Left ventricle myocardium inferior (tissue), 1 donor: Measurements from ENCODE around the gene S100A13. TPM values are rescaled to one million over a fixed set of nuclear protein-coding genes. Genes with fewer than 3 reads are reported as not detected.
A peak's percentile ranks its signal among the peaks of the same experiment; 100 is the strongest.

Source experiments
- DNase-seq: peaks from one replicate; pipeline ENCODE4 v3.0.0-alpha.2; 2020
- H3K27ac ChIP-seq: fragments of 200-600 bp; replicated peaks from 2 replicates; pipeline ENCODE4 v1.8.0; 2021
- H3K27me3 ChIP-seq: fragments of 200-600 bp; 2 replicates; pipeline ENCODE4 v1.8.0; 2021; ENCODE audit warnings: low read depth
- H3K36me3 ChIP-seq: fragments of 200-600 bp; 2 replicates; pipeline ENCODE4 v1.8.0; 2021
- H3K4me1 ChIP-seq: fragments of 200-600 bp; 2 replicates; pipeline ENCODE4 v1.8.0; 2021
- H3K4me3 ChIP-seq: fragments of 200-600 bp; 2 replicates; pipeline ENCODE4 v1.8.0; 2021; ENCODE audit warnings: mild to moderate bottlenecking, moderate library complexity
- H3K9me3 ChIP-seq: fragments of 200-600 bp; replicated peaks from 2 replicates; pipeline ENCODE4 v1.8.0; 2021
- CTCF ChIP-seq: fragments of 200-600 bp; IDR thresholded peaks from 2 replicates; pipeline ENCODE4 v1.8.0; 2021; ENCODE audit warnings: antibody characterized with exemption, mild to moderate bottlenecking, borderline replicate concordance
- intact Hi-C: fragments of 100-400 bp; cut with micrococcal nuclease; formaldehyde crosslinking; loops from one replicate; pipeline ENCODE4 v1.11.0; 2022
- total RNA-seq: library from RNA; stranded (reverse); fragmentation: NEBNext Ultra II Directional; extraction: Animal tissue kit (Norgen Biotek cat#: 25700); gene quantifications from one replicate; pipeline ENCODE4 v1.2.1, GENCODE V29; 2021
- donor health status: DM: no; HTN: yes; CAD: no; lungs with severe emphysema.

Gene S100A13
- total RNA-seq, 1 donor from 2014 or later, result 131 TPM

DNA sequence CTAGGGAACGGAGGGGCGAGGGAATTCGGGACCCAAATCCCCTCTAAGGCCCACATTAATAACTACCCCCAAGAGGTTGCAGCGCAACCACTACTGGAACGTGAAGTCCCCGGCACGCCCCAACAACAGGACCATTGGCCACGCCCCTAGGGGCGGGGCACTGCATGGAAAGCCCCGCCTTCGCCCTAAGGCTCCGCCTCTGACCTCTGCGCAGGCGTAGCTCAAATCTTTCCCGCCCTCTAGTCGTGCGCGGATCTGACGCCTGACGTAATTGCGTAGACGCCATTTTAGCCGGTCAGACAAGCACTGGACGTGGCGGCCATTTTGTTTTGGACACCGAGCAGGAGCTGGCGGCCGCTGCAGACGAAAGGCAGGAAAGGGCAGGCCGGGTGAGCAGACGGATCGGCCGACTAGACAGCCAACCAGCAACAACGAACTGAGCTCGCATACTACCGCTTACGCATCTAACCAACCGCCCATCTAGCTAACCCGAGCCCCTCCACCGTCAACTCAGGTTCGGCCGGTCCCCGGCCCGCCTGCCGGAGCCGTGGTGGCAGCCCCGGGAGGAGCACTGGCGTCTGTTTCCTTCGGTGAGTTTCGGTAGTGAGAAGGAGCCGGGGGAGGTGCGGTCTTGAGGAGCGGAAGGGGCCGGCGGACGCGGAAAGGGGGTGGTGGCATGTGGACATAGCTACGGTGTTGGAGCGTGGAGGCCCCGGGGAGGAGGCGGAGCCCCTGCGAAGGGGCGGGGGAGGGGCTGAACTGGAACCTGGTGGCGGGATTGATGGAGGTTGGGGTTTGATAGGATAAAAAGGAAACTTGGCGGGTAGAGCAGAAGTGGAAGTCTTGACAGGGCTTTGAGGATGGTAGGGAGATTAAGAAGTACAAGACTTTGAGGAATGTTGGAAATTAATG, 6.7 kb upstream of the S100A13 start, which contains the start of gene CHTOP:
CHTOP (plus strand) TSS at position 313 of the 912 bp plus-strand sequence. CDS start 2,523 bp downstream, outside the sequence.
- no peaks in the 10 kb centered on the region for H3K27me3 ChIP-seq
- H3K9me3 ChIP-seq, result no peaks in the 10 kb centered on the region
- intact Hi-C loops, result no loop called here
- H3K36me3 ChIP-seq, result peaks cover 39% of the 10 kb centered on the region
- peak within 1 kb of the TSS; percentile 88 for H3K4me3 ChIP-seq
- peak; percentile 96 for DNase-seq
- peaks cover 93% of the 10 kb centered on the region for H3K4me1 ChIP-seq
- peak within 1 kb of the TSS; percentile 100 for H3K27ac ChIP-seq
- TF ChIP-seq CTCF, result no peak

DNA sequence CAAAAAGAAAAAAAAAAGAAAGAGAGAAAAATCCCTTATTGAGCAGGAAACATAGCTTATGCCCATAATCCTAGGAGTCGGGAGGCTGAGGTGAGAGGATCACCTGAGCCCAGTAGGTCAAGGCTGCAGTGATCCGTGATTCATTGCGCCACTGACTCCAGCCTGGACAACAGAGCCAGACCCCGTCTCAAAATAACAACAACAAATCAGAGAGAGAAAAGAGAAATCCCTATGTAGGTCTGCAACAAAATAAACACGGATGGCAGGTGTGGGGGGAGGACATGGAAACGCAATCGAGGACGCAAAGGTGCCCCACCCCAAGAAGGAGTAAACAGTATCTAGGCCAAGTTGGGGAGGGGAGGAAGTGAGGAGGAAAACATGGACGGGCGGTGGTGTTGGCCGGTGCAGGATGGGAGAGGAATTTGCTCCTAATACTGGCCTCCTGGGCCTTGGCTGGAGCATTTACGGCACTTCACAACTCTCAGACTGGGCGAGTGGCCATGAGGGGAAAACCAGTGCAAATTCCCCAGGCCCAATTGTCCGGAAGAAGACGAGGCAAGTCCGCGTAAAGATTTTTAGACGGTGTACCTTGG, 6.0 kb upstream of the S100A13 start:
- Histone ChIP-seq H3K27me3 (no peaks in the 10 kb centered on the region), H3K4me3 (peak overlapping the region; percentile 88), H3K9me3 (no peaks in the 10 kb centered on the region), H3K36me3 (peaks cover 32% of the 10 kb centered on the region), H3K27ac (peak overlapping the region; percentile 100), H3K4me1 (peaks cover 92% of the 10 kb centered on the region)
- DNase-seq, result no peak
- intact Hi-C loops, result no loop called here
- TF ChIP-seq CTCF, result no peak

DNA sequence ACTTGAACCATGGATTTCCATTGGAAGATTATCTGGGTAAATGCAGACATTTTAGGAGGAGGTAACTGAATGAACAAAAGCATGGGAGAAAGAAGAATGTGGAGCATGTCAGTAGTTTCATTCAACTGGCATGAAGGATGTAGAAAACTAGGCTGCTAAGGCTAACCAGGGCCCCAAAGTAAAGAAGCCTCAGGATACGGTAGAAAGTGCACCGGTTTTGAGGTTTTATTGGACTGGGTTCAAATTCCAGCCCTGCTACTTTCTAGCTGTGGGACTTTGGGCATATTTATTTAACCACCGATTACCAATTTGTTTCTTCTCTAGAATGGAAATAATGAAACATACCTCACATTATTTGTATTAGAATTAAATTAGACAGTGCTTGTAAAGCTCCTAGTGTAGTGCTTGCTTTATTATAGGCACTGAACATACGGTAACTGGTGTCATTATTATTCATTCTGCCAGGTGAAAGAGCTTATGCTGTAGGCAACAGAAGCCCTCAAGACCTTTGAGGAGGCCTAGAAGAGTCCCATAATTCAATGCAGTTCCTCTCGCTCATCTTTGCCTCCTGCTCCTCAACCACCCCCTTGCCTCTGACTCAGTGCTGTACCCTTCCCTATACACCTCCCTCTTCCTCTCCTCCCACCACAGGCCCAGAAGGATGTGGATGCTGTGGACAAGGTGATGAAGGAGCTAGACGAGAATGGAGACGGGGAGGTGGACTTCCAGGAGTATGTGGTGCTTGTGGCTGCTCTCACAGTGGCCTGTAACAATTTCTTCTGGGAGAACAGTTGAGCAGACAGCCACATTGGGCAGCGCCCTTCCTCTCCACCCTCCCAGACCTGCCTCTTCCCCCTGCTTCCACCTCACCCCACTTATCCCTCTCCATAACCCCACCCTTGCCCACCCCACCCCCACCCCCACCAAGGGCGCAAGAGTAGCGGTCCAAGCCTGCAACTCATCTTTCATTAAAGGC, 4.0 kb upstream of the S100A13 start:
- Histone ChIP-seq H3K9me3 (no peaks in the 10 kb centered on the region), H3K36me3 (peaks cover 12% of the 10 kb centered on the region), H3K4me1 (peaks cover 92% of the 10 kb centered on the region), H3K27ac (peak overlapping the region; percentile 100), H3K27me3 (no peaks in the 10 kb centered on the region), H3K4me3 (peak overlapping the region; percentile 66)
- TF ChIP-seq CTCF, result no peak
- intact Hi-C loops, result no loop called here
- DNase-seq, result no peak

DNA sequence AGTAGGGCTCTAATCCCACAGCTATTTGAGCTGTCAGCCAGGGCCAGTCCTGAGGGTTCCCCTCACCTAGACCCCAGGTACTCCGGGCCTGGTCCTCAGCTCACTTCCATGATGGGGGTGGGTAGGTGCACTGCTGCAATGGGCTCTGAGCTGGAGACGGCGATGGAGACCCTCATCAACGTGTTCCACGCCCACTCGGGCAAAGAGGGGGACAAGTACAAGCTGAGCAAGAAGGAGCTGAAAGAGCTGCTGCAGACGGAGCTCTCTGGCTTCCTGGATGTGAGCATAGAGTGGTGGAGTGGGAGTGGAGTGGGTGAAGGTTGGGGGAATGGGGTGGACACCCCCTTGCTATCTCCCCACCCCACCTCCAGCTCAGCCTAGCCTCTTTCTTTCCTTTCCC, 3.1 kb upstream of the S100A13 start:
- peak overlapping the region; percentile 100 for H3K27ac ChIP-seq
- intact Hi-C loops, result no loop called here
- no peaks in the 10 kb centered on the region for H3K27me3 ChIP-seq
- H3K9me3 ChIP-seq, result no peaks in the 10 kb centered on the region
- no peak for DNase-seq
- H3K4me1 ChIP-seq, result peaks cover 92% of the 10 kb centered on the region
- peak overlapping the region; percentile 66 for H3K4me3 ChIP-seq
- H3K36me3 ChIP-seq, result peaks cover 8% of the 10 kb centered on the region
- no peak for TF ChIP-seq CTCF

DNA sequence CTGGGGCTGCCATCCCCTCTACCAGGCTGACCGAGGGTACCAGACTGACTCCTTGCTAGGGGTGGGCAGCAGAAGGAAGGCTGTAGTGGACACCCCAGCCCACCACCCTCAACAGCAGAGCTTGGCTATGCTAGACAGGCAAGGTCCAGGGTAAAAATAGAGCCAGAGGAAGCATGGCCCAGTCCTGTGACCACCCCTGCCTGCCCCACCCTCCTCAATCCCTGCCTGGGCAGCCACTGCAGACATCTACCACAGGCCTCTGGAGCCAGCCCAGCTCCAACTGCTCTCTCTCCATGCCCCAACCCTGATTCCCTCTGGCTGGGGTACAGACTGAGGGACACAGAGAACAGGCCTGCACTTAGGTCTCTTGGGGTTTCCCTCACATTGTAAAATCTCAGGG, 2.7 kb upstream of the S100A13 start:
- peak overlapping the region; percentile 66 for H3K4me3 ChIP-seq
- H3K36me3 ChIP-seq, result peaks cover 8% of the 10 kb centered on the region
- no peak for TF ChIP-seq CTCF
- peak; percentile 75 for DNase-seq
- H3K27ac ChIP-seq, result peak overlapping the region; percentile 100
- no peaks in the 10 kb centered on the region for H3K9me3 ChIP-seq
- intact Hi-C loops, result no loop called here
- no peaks in the 10 kb centered on the region for H3K27me3 ChIP-seq
- H3K4me1 ChIP-seq, result peaks cover 92% of the 10 kb centered on the region
